Esophagus squamous epithelium (tissue), 4 donors: Measurements from ENCODE around the gene ARHGEF11.

Experiments used
- POLR2A ChIP-seq, 4 donors: fragments of 450-650 bp; IDR thresholded peaks; one replicate each; pipeline ENCODE4 v1.6.1; 2017; ENCODE audit warnings: antibody characterized with exemption in 4 of 4, mild to moderate bottlenecking in 4 of 4, moderate library complexity in 3 of 4
- TF ChIP-seq, protein P1 (sequence below), 6 experiments: fragments of 450-650 bp in 4 of 6; fragments of 200-600 bp in 2 of 6; sonication (generic) in 2 of 6; IDR thresholded peaks; one replicate each; pipeline ENCODE4 v1.5.1; 2016 to 2019; ENCODE audit warnings: antibody characterized with exemption in 6 of 6, mild to moderate bottlenecking in 4 of 6, moderate library complexity in 4 of 6

DNA sequence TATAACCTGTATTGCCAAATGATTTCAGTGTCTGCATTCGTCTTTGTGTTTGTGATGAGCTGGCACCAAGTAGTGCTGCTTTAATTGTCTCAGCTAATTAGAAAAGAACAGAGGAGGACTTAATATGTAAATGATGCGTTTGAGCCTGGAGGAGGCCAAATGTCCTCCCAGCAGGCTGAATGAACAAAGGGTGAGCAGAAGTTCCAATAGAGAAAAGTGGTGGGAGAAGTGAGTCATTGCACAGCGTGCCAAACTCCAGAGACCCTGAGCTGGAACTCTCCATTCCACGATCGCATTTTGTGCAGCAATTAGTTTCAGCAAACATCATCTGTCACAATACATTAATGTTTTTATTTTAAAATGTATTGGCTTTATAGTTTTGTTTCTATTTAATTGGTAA is 36.2 kb upstream of the ARHGEF11 start:
- TF ChIP-seq, protein P1, sequence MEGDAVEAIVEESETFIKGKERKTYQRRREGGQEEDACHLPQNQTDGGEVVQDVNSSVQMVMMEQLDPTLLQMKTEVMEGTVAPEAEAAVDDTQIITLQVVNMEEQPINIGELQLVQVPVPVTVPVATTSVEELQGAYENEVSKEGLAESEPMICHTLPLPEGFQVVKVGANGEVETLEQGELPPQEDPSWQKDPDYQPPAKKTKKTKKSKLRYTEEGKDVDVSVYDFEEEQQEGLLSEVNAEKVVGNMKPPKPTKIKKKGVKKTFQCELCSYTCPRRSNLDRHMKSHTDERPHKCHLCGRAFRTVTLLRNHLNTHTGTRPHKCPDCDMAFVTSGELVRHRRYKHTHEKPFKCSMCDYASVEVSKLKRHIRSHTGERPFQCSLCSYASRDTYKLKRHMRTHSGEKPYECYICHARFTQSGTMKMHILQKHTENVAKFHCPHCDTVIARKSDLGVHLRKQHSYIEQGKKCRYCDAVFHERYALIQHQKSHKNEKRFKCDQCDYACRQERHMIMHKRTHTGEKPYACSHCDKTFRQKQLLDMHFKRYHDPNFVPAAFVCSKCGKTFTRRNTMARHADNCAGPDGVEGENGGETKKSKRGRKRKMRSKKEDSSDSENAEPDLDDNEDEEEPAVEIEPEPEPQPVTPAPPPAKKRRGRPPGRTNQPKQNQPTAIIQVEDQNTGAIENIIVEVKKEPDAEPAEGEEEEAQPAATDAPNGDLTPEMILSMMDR (IDR thresholded peaks at IDR 0.05), result no peak
- TF ChIP-seq POLR2A (IDR thresholded peaks at IDR 0.05), result no peak
